ENCODE data around the gene DTNB.

DTNB gene

DNA sequence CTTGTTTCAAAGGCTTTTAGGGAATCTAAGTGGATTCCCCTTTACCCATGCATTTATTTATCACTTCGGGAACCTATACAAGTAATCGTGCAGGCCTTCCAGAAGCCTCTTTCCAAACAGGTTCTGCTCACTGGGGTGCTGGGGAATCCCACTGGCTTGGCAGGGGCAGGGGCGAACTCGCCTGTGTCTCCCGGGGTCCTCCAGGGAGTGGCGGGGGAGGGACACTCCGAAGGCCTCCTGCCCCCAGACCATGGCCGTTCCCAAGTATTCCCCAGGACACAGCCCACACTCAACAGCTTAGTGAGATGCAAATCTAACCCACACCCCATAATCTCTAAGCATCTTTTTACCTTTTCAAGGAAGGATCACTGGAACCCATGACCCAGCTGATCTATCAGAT is 338.2 kb downstream of the DTNB start:
- no peak for DNase-seq

DNA sequence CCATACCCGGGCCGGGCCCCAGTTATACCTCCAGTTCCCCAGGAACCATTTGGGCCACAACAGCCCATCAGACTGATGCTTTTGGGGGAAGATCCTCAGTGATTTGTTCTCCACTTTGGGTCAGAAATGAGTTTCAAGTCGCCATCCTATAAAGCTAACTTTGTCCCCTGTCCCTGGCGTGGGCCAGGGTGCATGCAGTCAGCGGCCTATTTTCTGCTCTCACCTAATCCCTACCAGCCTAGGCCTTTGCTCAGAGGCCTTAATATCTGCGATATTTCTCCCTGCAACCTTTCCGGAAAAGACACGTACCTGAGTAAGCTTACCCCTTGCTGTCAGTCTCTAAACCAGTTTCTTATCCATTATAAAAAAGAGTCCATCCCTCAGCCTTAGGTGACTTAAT is 338.9 kb downstream of the DTNB start:
- no peak for DNase-seq

DNA sequence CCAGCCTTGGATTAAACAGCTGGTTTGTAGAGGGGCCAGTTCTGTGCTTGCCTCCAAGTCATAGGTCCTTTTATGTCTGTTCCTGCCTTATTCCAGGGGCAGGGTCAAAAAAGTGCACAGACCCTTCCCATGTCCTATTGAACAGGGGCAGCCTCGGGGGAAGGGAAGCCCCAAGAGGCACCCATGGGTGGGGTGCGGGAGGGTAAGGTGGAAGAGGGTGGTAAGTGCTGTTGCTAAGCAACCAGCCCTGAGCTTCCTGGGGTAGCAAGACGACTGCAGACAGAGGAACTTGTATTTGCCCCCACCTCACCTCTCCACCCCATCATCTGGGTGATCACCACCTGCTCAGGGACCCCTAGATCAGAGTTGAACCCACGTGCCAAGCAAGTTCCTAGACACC is 339.4 kb downstream of the DTNB start:
- DNase-seq = no peak

DNA sequence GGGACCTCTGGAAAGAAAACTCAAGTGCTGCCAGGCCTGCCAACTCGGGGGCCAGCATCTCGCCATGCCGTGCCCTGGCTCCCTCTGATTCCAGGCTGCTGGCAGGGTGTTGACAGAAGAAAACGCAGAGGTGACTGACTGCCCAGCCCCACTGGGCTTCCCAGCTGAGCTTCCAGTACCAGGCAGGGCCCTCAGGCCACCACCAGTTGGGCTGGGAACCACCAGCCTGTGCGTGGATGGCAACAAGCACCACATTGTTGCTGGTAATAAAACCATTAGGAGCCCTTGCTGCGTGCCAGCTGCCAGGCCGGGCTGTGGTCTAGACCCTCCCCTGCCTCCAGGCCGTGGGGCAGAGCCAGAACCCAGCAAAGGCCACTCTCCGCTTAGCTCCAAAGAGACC is 340.8 kb downstream of the DTNB start:
- DNase-seq = no peak

DNA sequence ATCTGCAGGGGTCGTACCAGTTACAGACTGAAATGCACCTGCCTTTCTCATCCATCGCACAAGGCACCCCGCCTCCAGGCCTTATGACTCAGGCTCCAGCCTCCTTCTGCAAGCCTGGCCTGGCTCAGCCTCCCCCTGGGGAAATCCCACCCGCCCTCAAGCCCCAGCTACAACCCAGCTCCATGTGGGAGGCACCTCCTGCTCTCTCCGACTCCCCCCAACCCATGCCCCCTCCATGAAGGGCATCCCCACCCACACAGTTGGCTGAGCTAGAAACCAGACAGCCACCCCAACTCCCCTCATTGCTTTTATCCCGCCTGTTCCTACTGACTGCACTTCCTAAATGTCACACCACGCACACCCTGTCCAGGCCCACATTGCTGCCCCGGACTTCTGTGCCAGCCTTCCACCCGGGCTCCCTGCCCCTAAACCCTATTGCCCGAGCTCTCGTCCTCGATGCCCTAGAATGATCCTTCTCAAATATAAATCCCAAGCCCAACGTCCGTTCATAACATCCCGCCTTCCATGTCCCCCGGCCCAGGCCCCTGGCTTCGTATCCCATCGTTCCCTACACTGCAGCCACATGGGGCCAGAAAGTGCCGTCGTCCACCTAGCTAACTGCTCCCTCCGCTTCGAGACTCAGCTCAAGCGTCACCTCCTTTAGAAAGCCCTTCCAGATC is 341.6 kb downstream of the DTNB start:
- peak in 1 of 4 experiments; percentile 26 for DNase-seq

DNA sequence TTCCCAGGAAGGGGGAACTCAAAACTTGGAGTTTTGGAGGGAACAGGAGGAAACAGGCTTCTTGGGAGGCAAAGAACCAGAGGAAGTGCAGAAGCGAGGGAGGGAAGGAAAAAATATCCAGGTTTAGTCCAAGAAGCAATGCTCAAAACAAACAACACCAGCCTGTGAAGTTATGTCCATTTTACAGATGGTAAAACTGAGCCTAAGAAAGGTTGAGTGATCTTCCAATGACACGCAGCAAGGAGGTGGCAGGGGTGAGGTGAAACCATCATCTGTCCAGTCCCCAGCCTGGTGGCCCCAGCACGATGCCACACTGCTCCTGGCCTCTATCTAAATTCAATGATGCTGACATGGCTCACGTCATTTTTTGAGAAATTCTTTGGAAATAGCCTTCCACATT is 342.4 kb downstream of the DTNB start:
- no peak for DNase-seq

DNA sequence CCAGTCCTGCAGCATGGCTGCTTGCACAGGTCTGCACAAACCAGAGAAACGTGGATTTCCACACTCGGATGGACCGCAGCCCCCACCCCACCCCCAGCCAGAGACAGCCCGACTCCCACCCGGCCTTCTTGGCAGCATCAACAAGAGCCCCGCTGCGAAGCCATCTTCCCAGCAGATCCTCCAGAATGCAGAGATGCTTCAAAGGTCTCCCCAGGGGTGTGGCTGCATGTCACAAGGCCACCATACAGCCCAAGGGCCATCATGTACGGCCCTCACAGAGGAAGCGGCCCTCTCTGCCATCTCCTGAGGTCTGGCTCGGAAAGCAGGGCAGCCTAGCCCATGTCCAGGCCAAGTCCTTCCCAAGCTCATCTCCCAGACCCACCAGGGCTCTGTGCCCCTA is 343.1 kb downstream of the DTNB start:
- no peak for DNase-seq

DNA sequence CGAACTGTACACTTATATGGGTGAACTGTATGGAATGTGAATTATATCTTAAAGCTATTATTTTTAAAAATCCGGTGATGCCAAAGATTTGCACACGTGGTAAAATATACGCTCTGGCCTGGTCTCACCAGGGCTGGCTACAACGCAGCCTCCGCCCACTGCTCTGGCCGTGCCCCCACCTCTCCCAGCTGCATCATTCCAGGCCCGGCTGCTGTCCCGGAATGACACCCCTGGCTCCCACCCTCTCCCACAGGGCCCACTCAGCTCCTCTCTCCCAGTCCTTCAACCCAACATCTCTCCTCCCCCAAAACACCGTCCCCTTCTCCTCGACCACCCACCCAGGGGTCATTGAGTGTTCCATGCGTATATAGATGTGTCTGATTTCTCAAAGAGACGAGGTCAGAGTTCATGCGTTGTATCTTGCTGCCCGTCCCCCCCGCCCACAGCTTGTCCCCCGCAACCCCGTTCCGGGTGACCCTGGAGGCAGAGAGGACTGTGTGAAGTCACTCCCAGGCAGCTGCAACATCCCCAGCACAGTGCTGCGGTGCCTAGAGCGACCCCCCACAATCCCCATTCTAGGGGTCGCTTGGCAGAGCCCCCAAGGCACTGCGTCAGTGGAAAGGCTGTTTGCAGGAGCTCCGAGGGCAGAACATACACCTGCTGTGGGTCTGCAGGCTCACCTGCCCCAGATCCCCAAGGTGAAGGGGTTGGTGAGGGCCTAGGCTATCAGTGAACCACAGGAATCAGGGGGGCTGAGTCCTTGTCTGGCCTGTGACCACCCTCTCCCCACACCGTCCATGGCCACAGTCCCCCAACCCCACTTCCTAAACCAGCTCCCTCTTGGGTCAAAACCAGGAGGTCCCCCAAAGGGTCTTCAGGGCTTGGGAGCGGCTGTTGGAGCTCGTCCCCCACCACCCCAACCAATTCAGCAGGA is 345.0 kb downstream of the DTNB start:
- no peak for DNase-seq
